H1 (cell line): ENCODE measurements around the gene CSAD. TPM values are rescaled to one million over a fixed set of nuclear protein-coding genes. Genes with fewer than 3 reads are reported as not detected.

Experiments used
- CTCF ChIA-PET: fragments of 300-600 bp; sonication (Branson Sonifier 250); formaldehyde crosslinking; loops from one replicate; lab custom pipeline; 2021; ENCODE audit not compliant: partially characterized antibody; lab: Charles Lee
- POLR2A ChIA-PET: fragments of 300-600 bp; sonication (Branson Sonifier 250); formaldehyde crosslinking; loops from one replicate; lab custom pipeline; 2021; ENCODE audit warnings: inconsistent platforms; ENCODE audit not compliant: partially characterized antibody; lab: Charles Lee
- DNase-seq, 2 experiments: peaks; one replicate each; pipeline versions ENCODE4 v3.0.0 to v3.0.0-alpha.2; 2010 to 2022; ENCODE audit warnings: low spot score in 2 of 2, low read depth in 1 of 2, mixed read lengths in 1 of 2
- FAIRE-seq: peaks from 2 replicates; lab custom pipeline; 2011; peaks lifted over from hg19 to GRCh38; lab: Jason Lieb, UNC
- H2AFZ ChIP-seq: 2 replicates; pipeline ENCODE4 v1.8.1; 2012; ENCODE audit warnings: low read length, inconsistent platforms
- H2AK5ac ChIP-seq: 2 replicates; pipeline ENCODE4 v1.6.1; 2013; ENCODE audit warnings: low read depth, low read length
- H2BK120ac ChIP-seq: replicated peaks from 2 replicates; pipeline ENCODE3; 2013; ENCODE audit warnings: low read depth, low read length, inconsistent platforms
- H2BK12ac ChIP-seq: 2 replicates; pipeline ENCODE4 v1.6.1; 2013; ENCODE audit warnings: low read depth, low read length
- H2BK15ac ChIP-seq: 2 replicates; pipeline ENCODE4 v1.6.1; 2013; ENCODE audit warnings: low read length
- H2BK20ac ChIP-seq: 2 replicates; pipeline ENCODE4 v1.6.1; 2013; ENCODE audit warnings: low read length
- H2BK5ac ChIP-seq: 2 replicates; pipeline ENCODE4 v1.6.1; 2013; ENCODE audit warnings: low read depth, low read length
- H3K14ac ChIP-seq: 2 replicates; pipeline ENCODE4 v1.6.1; 2013; ENCODE audit warnings: inconsistent platforms; ENCODE audit not compliant: insufficient read length
- H3K18ac ChIP-seq: 2 replicates; pipeline ENCODE4 v1.6.1; 2013; ENCODE audit warnings: low read length; ENCODE audit errors: extremely low read depth
- H3K23ac ChIP-seq: 2 replicates; pipeline ENCODE4 v1.6.1; 2013; ENCODE audit warnings: inconsistent platforms; ENCODE audit not compliant: insufficient read length
- H3K23me2 ChIP-seq: 2 replicates; pipeline ENCODE4 v1.6.1; 2013; ENCODE audit warnings: low read depth, low read length
- H3K27ac ChIP-seq: 2 replicates; pipeline ENCODE4 v1.6.1; 2011; ENCODE audit warnings: low read depth, low read length, inconsistent platforms
- H3K27me3 ChIP-seq, 4 experiments: replicated peaks in 1 of 4; 1 replicate in 1 of 4; 2 replicates in 3 of 4; pipeline versions ENCODE4 v1.6.1 to v1.8.1; 2011 to 2013; ENCODE audit warnings: low read length in 3 of 4, mild to moderate bottlenecking in 3 of 4, inconsistent platforms in 2 of 4, mixed read lengths in 2 of 4, moderate library complexity in 1 of 4; ENCODE audit not compliant: control insufficient read depth in 3 of 4, insufficient read depth in 3 of 4; ENCODE audit errors: extremely low read depth in 1 of 4
- H3K36me3 ChIP-seq, 4 experiments: 2 replicates each; pipeline versions ENCODE4 v1.6.1 to v1.8.1; 2011 to 2013; ENCODE audit warnings: mild to moderate bottlenecking in 4 of 4, low read length in 3 of 4, moderate library complexity in 2 of 4, control low read depth in 1 of 4, inconsistent platforms in 1 of 4; ENCODE audit not compliant: insufficient read depth in 4 of 4, control insufficient read depth in 2 of 4
- H3K4ac ChIP-seq: replicated peaks from 2 replicates; pipeline ENCODE3; 2013; ENCODE audit warnings: low read length, low read depth, mixed read lengths, inconsistent platforms; ENCODE audit not compliant: insufficient read length
- H3K4me1 ChIP-seq, 4 experiments: replicated peaks in 1 of 4; 1 replicate in 1 of 4; 2 replicates in 3 of 4; pipeline versions ENCODE4 v1.6.1 to v1.8.1; 2011 to 2013; ENCODE audit warnings: low read length in 3 of 4, inconsistent platforms in 2 of 4, mixed read lengths in 1 of 4; ENCODE audit not compliant: insufficient read depth in 4 of 4, control insufficient read depth in 3 of 4
- H3K4me2 ChIP-seq, 2 experiments: 2 replicates each; pipeline versions ENCODE4 v1.6.1 to v1.8.1; 2011 to 2013; ENCODE audit warnings: low read depth in 2 of 2, low read length in 2 of 2, control low read depth in 1 of 2, inconsistent platforms in 1 of 2, mild to moderate bottlenecking in 1 of 2; ENCODE audit not compliant: insufficient read depth in 1 of 2
- H3K4me3 ChIP-seq, 4 experiments: fragments of 200-600, 300-600 bp in 1 of 4; sonication (generic), shearing (Covaris generic), sonication (Bioruptor Twin) in 1 of 4; 2 replicates each; pipeline versions ENCODE4 v1.5.1 to v1.8.1; 2011 to 2016; ENCODE audit warnings: low read length in 4 of 4, low read depth in 3 of 4, control low read depth in 2 of 4, inconsistent platforms in 2 of 4, mild to moderate bottlenecking in 2 of 4, mixed read lengths in 1 of 4, moderate library complexity in 1 of 4; ENCODE audit not compliant: insufficient read depth in 2 of 4; ENCODE audit errors: extremely low read depth in 1 of 4
- H3K56ac ChIP-seq: replicated peaks from 2 replicates; pipeline ENCODE3; 2013; ENCODE audit warnings: low read depth, mild to moderate bottlenecking, mixed read lengths, low read length, inconsistent platforms; ENCODE audit not compliant: insufficient read length
- H3K79me1 ChIP-seq: 2 replicates; pipeline ENCODE4 v1.6.1; 2013; ENCODE audit warnings: low read depth, low read length, control low read depth
- H3K79me2 ChIP-seq, 2 experiments: 2 replicates each; pipeline versions ENCODE4 v1.6.1 to v1.8.1; 2012 to 2013; ENCODE audit warnings: low read length in 2 of 2, mild to moderate bottlenecking in 2 of 2, inconsistent platforms in 1 of 2; ENCODE audit not compliant: insufficient read depth in 2 of 2, control insufficient read depth in 1 of 2
- H3K9ac ChIP-seq, 4 experiments: replicated peaks in 1 of 4; 1 replicate in 1 of 4; 2 replicates in 3 of 4; pipeline versions ENCODE4 v1.6.1 to v1.8.1; 2011 to 2013; ENCODE audit warnings: low read depth in 3 of 4, low read length in 3 of 4, control low read depth in 2 of 4, mild to moderate bottlenecking in 2 of 4, moderate library complexity in 2 of 4, inconsistent platforms in 1 of 4; ENCODE audit errors: extremely low read depth in 1 of 4
- H3K9me3 ChIP-seq, 2 experiments: 2 replicates each; pipeline versions ENCODE4 v1.6.1 to v1.8.1; 2012 to 2013; ENCODE audit warnings: mild to moderate bottlenecking in 2 of 2, moderate library complexity in 2 of 2, control low read depth in 1 of 2, inconsistent platforms in 1 of 2, low read depth in 1 of 2, low read length in 1 of 2, mixed read lengths in 1 of 2; ENCODE audit not compliant: insufficient read depth in 2 of 2
- H4K20me1 ChIP-seq, 2 experiments: replicated peaks in 1 of 2; 2 replicates each; pipeline versions ENCODE3 to v1.8.1; 2011 to 2013; ENCODE audit warnings: inconsistent platforms in 2 of 2, low read length in 2 of 2, mild to moderate bottlenecking in 1 of 2; ENCODE audit not compliant: insufficient read depth in 2 of 2, control insufficient read depth in 1 of 2
- H4K5ac ChIP-seq: 2 replicates; pipeline ENCODE4 v1.6.1; 2013; ENCODE audit warnings: low read length, low read depth, mixed read lengths, inconsistent platforms; ENCODE audit not compliant: insufficient read length
- H4K8ac ChIP-seq: 2 replicates; pipeline ENCODE4 v1.8.0; 2013; ENCODE audit warnings: mild to moderate bottlenecking, moderate library complexity, low read length, inconsistent platforms; ENCODE audit not compliant: insufficient read depth; ENCODE audit errors: extremely low read depth
- H4K91ac ChIP-seq: replicated peaks from 2 replicates; pipeline ENCODE3; 2013; ENCODE audit warnings: low read length, mixed read lengths, inconsistent platforms; ENCODE audit not compliant: insufficient read length
- ASH2L ChIP-seq: fragments of 200-600, 300-600 bp; sonication (generic); IDR thresholded peaks from one replicate; pipeline ENCODE4 v1.7.1; 2017; ENCODE audit warnings: low read length
- BACH1 ChIP-seq: IDR thresholded peaks from 2 replicates; pipeline ENCODE4 v1.6.1; 2012; ENCODE audit warnings: low read length, improper control_type of control experiment
- BCL11A ChIP-seq, 2 experiments: IDR thresholded peaks; one replicate each; pipeline ENCODE4 v1.6.1; 2011; ENCODE audit warnings: low read depth in 2 of 2, low read length in 2 of 2, mild to moderate bottlenecking in 2 of 2
- CREB1 ChIP-seq: IDR thresholded peaks from 2 replicates; pipeline ENCODE4 v1.6.1; 2012; ENCODE audit warnings: inconsistent platforms
- CTBP2 ChIP-seq: IDR thresholded peaks from 2 replicates; pipeline ENCODE4 v1.7.0; 2011; ENCODE audit warnings: borderline replicate concordance, mild to moderate bottlenecking, moderate library complexity, mixed read lengths, low read length; ENCODE audit not compliant: insufficient read depth, insufficient read length
- CTCF ChIP-seq, 3 experiments: IDR thresholded peaks; 1 replicate in 2 of 3; 2 replicates in 1 of 3; pipeline versions ENCODE4 v1.5.1 to v1.6.1; 2011; ENCODE audit warnings: low read length in 3 of 3, mild to moderate bottlenecking in 3 of 3, inconsistent platforms in 2 of 3, low read depth in 1 of 3, moderate library complexity in 1 of 3; ENCODE audit not compliant: insufficient read depth in 1 of 3; ENCODE audit errors: control extremely low read depth in 1 of 3
- RAD21 ChIP-seq, 2 experiments: IDR thresholded peaks in 1 of 2; conservative IDR thresholded peaks in 1 of 2; 2 replicates each; pipeline ENCODE4 v1.6.1; 2011; ENCODE audit warnings: low read depth in 2 of 2, low read length in 2 of 2, improper control_type of control experiment in 1 of 2, inconsistent platforms in 1 of 2, mild to moderate bottlenecking in 1 of 2, moderate library complexity in 1 of 2
- RXRA ChIP-seq: IDR thresholded peaks from 2 replicates; pipeline ENCODE4 v1.6.1; 2011; ENCODE audit warnings: low read depth, mild to moderate bottlenecking, low read length, moderate library complexity; ENCODE audit not compliant: insufficient read depth
- TCF12 ChIP-seq: IDR thresholded peaks from 2 replicates; pipeline ENCODE4 v1.6.1; 2011; ENCODE audit warnings: low read depth, mild to moderate bottlenecking, low read length
- WGBS, 2 experiments: shearing (Covaris generic) in 1 of 2; methylation state at CpG; one replicate each; pipeline versions ENCODE4 v1.1.6 to v1.1.7; 2013 to 2015; ENCODE audit warnings: low lambda C conversion rate in 2 of 2, mixed read lengths in 2 of 2, inconsistent platforms in 1 of 2, low coverage in 1 of 2, missing lambda C conversion rate in 1 of 2; ENCODE audit not compliant: insufficient replicate concordance in 2 of 2, insufficient coverage in 1 of 2, insufficient read length in 1 of 2; ENCODE audit errors: extremely low coverage in 1 of 2, missing lambda C conversion rate in 1 of 2; 5-methylcytosine and 5-hydroxymethylcytosine counted together
- polyA plus RNA-seq, 7 experiments: library from polyadenylated mRNA; depleted of rRNA in 3 of 7; stranded (reverse) in 5 of 7; unstranded in 2 of 7; fragments of >200 nt in 5 of 7; fragments of 200-250 nt in 2 of 7; gene quantifications; 1 replicate in 5 of 7; 2 replicates in 1 of 7; 4 replicates in 1 of 7; pipeline versions ENCODE4 v1.2.1 to v1.2.3, GENCODE V29; 2011 to 2013; ENCODE audit warnings: missing spikeins in 2 of 7, mixed read lengths in 2 of 7
- total RNA-seq: library from RNA; stranded (reverse); fragmentation: NEBNext Ultra II Directional; extraction: Animal tissue kit (Norgen Biotek cat#: 25700); gene quantifications from 2 replicates; pipeline ENCODE4 v1.2.1, GENCODE V29; 2021

The CSAD gene
- total and polyA plus RNA-seq, 2 of the 8 experiments (the other 6 are each of a cell fraction or from before 2014, with no cell fraction given): 8.8 to 11.3 TPM

DNA sequence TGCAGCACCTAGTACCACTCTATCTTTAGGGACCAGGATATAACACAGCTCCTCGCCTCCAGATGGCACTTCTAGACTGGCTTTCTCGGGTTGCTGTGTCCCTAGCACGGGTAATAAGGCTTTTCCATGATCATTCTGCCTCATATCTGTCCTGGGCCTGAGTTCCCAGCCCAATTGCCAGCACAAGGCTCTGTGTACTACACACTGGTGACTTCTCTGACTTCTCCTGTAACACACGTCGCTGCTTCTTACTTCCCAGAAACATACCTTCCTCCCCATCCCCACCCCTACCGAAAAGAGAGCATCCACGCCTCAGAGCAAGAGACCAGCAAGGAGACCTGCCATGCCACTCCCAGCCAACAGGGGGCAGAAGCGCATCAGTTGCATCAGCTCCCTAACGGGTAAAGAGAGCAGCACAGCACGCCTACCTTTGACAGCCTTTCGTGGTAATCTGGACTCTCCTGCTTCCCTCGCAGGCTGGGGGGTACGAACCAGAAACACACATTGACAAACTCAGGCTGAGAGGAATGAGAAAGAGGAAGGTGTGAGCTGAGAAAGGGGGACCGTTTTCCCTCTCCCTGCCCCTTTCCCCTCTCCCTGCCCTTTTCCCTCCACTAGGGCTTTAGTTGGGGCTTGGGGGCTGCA is 21.4 kb downstream of the CSAD start:
- FAIRE-seq: peak; percentile 69
- POLR2A ChIA-PET: interaction anchor here (0.7 to 3.9 kb wide), 16 partner anchors 8 to 162 kb away, joined by 3 to 18 read pairs (median 4); partner anchors contain the start of genes CSAD and ZNF740
- TF ChIP-seq ASH2L (peak; percentile 58), BACH1 (peak; percentile 13; the same call in 1 of the 2 replicates), CTCF (IDR thresholded peaks at IDR 0.05; ENCODE audit: control extremely low read depth in 1 of 3, insufficient read depth in 1 of 3, low read depth in 1 of 3, low read length in 3 of 3) (peak; percentile 96 to 100 (median 100)), CTBP2 (no peak), BCL11A (IDR thresholded peaks at IDR 0.05; ENCODE audit: low read depth in 2 of 2, low read length in 2 of 2) (no peak), RAD21 (IDR thresholded peaks at IDR 0.05 in 1 of 2, conservative IDR thresholded peaks at IDR 0.05 in 1 of 2; ENCODE audit: low read depth in 2 of 2, low read length in 2 of 2) (peak; percentile 81 to 87), RXRA (no peak), TCF12 (no peak), CREB1 (peak; percentile 69)

More for the DNA sequence above, 21.4 kb downstream of the CSAD start:
- CTCF ChIA-PET: interaction anchor here (0.6 to 8.2 kb wide), 61 partner anchors 8 to 1253 kb away, joined by 3 to 101 read pairs (median 6); partner anchors contain the start of genes AAAS, CSAD, ESPL1 and IGFBP6
- Histone ChIP-seq H2BK5ac (no peak overlapping the region), H3K27me3 (peaks cover 0 to 13% (median 7%) of the 10 kb centered on the region in 4 experiments; a peak in 5 of 7 replicates), H3K14ac (no peak overlapping the region), H3K79me1 (no peaks in the 10 kb centered on the region), H3K23ac (no peak overlapping the region), H4K20me1 (no peaks in the 10 kb centered on the region), H3K4ac (no peak overlapping the region), H3K9ac (no peak overlapping the region), H4K8ac (no peak overlapping the region), H3K27ac (no peak overlapping the region), H3K4me1 (peaks cover 0 to 3% (median 1%) of the 10 kb centered on the region in 4 experiments; a peak in 2 of 7 replicates), H3K4me2 (peak overlapping the region; percentile 3 to 54), H2BK20ac (no peak overlapping the region), H4K91ac (no peak overlapping the region), H3K36me3 (no peaks in the 10 kb centered on the region), H3K4me3 (peak overlapping the region in 1 of 4 experiments; percentile 45; a peak in 3 of 8 replicates), H3K18ac (peak overlapping the region; percentile 36; the same call in 1 of the 2 replicates), H3K9me3 (no peaks in the 10 kb centered on the region), H2BK12ac (no peak overlapping the region; the same call in 1 of the 2 replicates), H3K79me2 (no peaks in the 10 kb centered on the region), H2AK5ac (no peak overlapping the region), H2AFZ (peak overlapping the region; percentile 72; the same call in 1 of the 2 replicates), H4K5ac (no peak overlapping the region), H3K23me2 (no peaks in the 10 kb centered on the region), H2BK120ac (no peak overlapping the region), H3K56ac (no peak overlapping the region), H2BK15ac (no peak overlapping the region)
- peak in 1 of 2 experiments; percentile 97 for DNase-seq
- 21% methylated on average over 13 of the region's 14 CpGs; no CpG with 5 or more reads in 1 of the 2 experiments for WGBS, 2 experiments
